Middle frontal gyrus (tissue), 1 donor: Measurements from ENCODE around the gene NRG3.

Source experiments
- DNase-seq: peaks from one replicate; pipeline ENCODE4 v3.0.0-alpha.2; 2015; ENCODE audit warnings: low spot score; ENCODE audit errors: extremely low spot score

Gene NRG3

GRCh38 chr10:82084904-82085303 is 209.9 kb downstream of the NRG3 start:
- DNase-seq = no peak

- DNase-seq = no peak
These were observed 214.3 kb downstream of the NRG3 start for GRCh38 chr10:82089327-82089726.

- DNase-seq = no peak
These were observed 216.4 kb downstream of the NRG3 start for GRCh38 chr10:82091413-82091812.

DNA sequence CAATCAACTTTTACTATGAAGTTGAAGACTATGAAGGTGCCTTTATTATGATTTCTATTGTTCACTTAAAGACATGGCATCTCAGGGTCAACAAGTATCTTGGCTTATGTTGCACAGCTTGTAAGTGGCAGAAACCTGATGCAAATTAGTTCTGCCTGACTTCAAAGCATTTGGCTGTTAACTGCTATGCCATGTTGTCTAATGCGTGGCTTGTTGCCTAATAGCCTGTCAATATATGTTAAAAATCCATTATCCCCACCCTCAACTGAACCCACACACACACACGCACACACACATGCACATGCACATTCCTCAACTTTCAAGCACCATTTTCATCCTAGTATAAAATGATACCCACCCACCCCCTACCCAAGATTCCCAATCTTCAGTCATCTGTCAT is 217.1 kb downstream of the NRG3 start:
- no peak for DNase-seq

DNA sequence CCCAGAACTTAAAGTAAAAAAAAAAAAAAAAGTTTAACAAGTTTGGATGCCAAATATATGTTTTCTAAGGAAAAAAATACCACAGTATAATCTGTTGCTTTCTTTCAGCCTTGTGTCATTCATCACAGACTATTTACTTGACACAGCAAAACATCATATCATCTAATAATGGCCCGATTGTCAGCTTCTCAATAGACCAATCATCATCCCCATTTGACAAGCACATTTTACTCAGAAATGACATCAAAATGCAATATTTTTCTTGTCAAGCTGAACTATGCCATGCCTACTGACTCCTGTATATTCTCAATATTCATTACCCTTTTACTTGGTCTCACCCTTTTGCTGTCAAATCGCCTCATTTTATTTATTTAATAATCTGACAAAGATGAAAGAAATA is 249.7 kb downstream of the NRG3 start:
- DNase-seq = no peak

DNA sequence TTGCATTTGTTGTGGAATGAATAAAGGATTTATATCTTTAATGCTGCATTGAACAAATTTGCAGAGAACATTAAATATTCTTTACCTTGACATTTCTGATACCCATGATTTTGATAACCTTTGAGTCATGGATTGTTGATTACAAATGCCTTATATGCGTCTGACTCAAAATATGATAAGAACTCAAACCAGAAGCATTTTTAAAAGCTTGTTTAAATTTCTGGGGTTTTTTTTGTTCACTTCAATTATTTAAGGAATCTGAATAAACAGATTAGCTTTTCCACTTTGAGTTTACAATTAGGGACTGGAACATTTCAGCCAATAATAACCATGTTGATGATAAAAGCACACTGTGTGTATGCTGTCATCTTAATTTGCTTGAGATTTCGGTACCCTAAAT is 253.5 kb downstream of the NRG3 start:
- DNase-seq = no peak

DNA sequence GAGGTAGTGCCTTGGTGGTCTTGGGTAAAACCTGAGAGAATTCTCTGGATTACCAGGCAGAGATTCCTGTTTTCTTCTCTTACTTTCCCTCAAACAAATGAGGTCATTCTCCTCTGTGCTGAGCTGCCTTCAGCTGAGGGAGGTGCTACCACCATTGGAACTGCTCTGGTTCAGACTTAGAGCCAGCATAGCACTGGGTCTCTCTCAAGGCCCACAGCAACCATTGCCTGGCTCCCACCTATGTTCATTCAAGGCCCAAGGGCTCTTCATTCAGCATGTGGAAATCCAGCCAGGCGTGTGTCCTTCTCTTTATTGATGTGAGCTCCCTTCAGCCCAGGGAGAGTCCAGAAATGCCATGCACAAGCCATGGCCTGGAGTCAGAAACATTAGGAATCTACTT is 261.1 kb downstream of the NRG3 start:
- DNase-seq = no peak

DNA sequence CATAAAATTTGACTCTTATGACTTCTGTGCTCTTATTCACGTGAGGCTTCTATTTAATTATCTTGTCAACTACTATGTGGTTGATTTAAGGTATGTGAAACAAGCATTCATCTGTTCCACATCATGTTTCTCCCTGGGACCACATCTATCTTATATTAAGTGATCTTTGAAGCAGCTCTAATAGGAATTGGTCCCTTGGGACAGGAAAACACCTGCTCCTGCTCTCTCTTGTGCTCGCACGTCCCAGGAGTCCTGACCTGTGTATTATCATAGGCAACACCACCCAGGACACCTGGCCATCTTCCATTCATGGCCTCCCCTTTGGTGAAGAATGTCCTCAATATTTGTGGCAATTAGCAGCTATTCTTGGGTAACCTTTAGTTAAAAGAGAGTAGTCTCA is 269.2 kb downstream of the NRG3 start:
- no peak for DNase-seq

- DNase-seq = no peak
These were observed 273.8 kb downstream of the NRG3 start for GRCh38 chr10:82148764-82149163.

DNA sequence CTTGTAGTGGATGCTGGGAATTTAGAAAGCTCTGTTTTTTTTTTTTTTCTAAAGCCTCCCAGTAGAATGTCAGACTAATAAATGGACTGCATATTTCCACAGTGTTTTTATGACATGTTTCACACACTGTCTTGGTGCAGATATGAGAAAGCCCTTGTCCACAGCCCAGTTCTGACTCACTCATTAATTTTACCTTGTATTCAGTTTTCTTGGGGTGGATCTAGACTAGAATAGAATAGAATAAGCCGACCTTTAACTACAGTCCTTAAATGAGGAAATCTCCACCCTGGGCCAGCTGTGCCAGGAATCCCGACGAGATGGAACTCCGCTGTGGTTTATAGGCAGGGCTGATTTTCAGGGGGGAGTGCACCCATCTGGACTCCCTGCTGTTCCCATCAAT is 274.7 kb downstream of the NRG3 start:
- DNase-seq = no peak

- no peak for DNase-seq
These were observed 275.3 kb downstream of the NRG3 start for GRCh38 chr10:82150123-82150900.

DNA sequence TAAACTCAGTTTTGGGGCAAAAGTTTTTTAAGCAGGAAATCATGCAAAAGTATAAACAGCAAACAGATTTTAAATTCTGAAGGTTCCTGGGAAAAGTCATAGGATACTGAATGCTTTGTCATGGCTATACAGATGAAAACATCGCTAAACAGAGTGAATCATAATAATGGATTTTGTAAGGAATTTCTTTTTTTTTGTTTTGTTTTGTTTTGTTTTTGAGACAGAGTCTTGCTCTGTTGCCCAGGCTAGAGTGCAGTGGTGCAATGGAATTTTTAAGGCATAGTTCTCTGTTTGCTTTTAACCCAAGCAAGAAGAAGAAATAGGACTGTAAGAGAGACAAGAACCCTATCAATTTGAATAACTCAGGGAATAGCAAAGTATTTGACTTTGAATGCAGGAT is 285.3 kb downstream of the NRG3 start:
- DNase-seq = no peak

- DNase-seq = no peak
These were observed 286.3 kb downstream of the NRG3 start for GRCh38 chr10:82161264-82161663.

- no peak for DNase-seq
These were observed 287.7 kb downstream of the NRG3 start for GRCh38 chr10:82162549-82163195.

DNA sequence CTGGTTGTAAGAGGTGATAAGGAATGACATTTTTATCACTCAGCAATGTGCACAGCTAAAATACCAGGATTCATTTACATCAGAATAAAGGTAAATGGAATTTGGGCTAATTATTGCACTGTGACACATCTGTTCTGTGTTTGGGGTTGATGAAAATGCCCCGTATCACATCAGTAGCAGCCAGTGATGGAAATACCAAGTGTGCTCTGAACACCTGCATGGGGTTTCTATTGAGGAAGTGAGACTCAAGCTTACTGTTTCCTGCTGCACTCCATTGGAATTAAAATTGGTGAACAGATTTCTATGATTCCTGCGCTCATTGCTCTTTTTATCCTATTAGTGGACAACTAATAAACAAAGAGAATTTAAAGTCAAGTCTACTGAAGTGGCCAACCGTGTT is 296.9 kb downstream of the NRG3 start:
- no peak for DNase-seq

- DNase-seq = no peak
These were observed 301.6 kb downstream of the NRG3 start for GRCh38 chr10:82176587-82176986.

DNA sequence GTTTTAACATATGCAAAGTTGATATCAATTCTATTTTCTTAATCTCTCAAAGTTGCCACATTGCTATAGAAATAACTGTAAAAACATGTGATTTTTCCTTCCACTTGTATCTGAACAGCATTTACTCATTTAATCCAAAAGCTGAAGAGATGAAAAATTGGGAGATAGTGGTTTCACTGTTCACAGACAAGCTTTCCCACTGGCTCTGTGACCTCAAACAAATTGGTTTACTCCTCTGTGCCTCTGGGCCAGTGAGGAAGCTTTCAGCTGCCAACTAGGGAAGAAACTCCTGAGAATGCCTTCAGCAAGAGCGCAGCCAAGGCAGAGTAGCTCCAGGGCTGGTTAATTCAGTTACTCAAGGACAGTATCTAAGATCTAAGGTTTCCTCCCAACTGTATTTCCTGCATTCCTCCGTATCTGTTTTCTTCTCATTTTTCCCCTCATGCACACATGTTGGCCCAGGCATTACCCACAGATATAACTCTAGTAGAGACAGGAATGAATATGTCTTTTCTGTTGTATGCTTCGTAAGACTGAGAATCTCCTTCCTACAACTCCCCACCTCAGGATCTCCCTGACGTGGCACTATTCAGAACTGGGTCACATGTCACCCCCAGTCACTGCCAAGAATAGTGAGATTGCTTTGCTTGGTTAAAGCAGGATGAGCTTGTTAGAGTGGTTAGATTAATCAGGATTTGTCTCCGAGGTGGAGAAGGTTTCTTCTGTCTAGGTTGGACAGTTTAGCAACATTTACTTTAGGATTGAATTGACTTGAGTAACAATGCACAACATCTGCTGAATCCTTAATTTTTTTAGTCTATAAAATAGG is 315.7 kb downstream of the NRG3 start:
- DNase-seq = no peak

DNA sequence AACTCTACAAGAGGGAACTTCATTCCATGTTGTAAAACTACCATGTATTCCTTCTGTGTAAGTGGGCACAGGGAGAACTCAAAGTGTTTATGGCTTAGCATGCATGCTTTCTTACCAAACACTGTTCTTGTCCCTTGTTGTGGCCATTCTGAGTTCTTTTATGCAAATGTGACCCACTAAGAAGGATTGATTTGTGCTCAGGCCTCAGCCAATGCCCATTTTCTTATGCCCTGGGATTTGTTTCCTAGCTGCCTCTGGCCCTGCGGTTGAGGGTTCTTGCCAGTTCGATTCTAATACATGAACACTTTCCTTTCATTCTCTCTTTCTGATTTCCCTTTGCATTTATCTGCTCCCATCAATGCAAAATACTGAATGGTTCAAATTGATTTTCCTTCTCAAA is 316.7 kb downstream of the NRG3 start:
- no peak for DNase-seq

DNA sequence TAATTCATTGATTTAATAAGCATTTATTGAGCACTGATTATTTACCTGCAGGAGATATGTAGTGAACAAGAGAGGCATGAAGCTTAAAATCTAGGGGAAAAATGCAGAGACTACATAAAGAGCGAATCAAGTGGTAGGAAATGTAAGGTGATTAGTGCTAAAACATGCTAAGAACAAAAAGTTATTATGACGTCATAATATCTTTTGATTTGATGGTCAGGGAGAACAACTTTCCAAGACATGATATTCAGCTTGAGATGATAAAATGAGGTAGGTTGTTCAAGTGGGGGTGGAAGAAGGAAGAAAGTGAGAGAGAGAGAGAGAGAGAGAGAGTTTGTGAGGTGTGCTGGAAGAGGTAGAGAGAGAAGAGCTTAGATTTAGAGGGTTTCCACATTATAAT is 317.7 kb downstream of the NRG3 start:
- no peak for DNase-seq

DNA sequence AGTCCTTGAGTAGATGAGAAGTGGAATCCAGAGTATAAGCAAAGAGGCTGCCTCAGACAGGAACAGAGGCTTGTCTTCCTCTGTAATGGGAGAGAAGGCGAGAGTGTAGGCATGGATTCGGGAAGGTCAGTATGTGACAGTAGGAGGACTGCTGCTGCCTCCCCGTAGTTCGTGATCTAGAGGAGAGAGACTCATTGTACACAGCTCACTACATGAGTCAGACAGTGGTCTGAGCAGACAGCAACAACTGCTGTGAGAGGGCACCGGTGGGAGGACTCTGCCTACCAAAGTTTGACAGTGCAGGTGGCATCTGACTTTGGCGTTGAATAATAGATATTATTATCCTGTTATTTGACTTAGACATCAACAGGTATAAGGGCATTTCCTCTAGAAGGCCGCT is 319.4 kb downstream of the NRG3 start:
- no peak for DNase-seq

GRCh38 chr10:82206831-82207230 is 331.8 kb downstream of the NRG3 start:
- DNase-seq = no peak

DNA sequence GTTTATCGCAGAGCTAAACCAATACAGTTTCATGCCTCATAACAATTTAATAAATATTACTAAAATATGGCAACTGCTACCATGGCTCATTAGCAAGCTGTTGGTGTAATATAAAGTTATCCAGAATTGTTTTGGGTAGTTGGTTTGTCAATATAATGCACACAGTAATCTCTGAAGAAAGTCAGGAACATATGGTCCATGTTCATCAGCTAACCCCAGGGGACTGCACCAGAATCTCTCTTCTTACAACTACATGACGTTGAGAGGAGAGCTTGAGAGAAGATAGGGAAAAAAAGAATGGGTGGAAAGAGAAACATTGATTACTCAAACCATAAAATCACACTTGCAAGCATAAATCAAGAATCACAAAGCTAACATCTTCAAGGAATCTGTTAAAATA is 333.7 kb downstream of the NRG3 start:
- no peak for DNase-seq
